Muscle of leg (tissue), 11 donors: ENCODE data around the gene ALG12. TPM values are rescaled to one million over a fixed set of nuclear protein-coding genes. Genes with fewer than 3 reads are reported as not detected.

ENCODE experiments used
- DNase-seq: peaks from one replicate; pipeline ENCODE4 v3.0.0; 2013
- H3K27ac ChIP-seq: one replicate; pipeline ENCODE4 v1.5.1; 2013; ENCODE audit warnings: mild to moderate bottlenecking, low read length, control low read depth
- H3K27me3 ChIP-seq: one replicate; pipeline ENCODE4 v1.6.1; 2013; ENCODE audit warnings: low read length; ENCODE audit not compliant: control insufficient read depth, insufficient read depth
- H3K36me3 ChIP-seq: one replicate; pipeline ENCODE4 v1.6.1; 2013; ENCODE audit warnings: low read length; ENCODE audit not compliant: control insufficient read depth, insufficient read depth
- H3K4me1 ChIP-seq: one replicate; pipeline ENCODE4 v1.6.1; 2013; ENCODE audit warnings: low read length; ENCODE audit not compliant: control insufficient read depth, insufficient read depth
- H3K4me3 ChIP-seq: one replicate; pipeline ENCODE4 v1.5.1; 2013; ENCODE audit warnings: low read length, control low read depth
- H3K9me3 ChIP-seq: replicated peaks from 2 replicates; pipeline ENCODE4 v1.6.1; 2013; ENCODE audit warnings: low read depth, low read length; ENCODE audit not compliant: control insufficient read depth
- WGBS: methylation state at CpG from one replicate; pipeline ENCODE4 v1.1.5; 2013; ENCODE audit warnings: missing lambda C conversion rate; ENCODE audit not compliant: insufficient coverage; 5-methylcytosine and 5-hydroxymethylcytosine counted together
- polyA plus RNA-seq, 8 donors: library from polyadenylated mRNA; unstranded; fragments of 120-200 nt; gene quantifications; one replicate each; pipeline versions ENCODE4 v1.2.1 to v1.2.3, GENCODE V29; 2013; ENCODE audit warnings: inconsistent platforms in 1 of 8, low replicate concordance in 1 of 8; ENCODE audit not compliant: insufficient read length in 8 of 8, insufficient read depth in 1 of 8
- total RNA-seq: library from RNA; stranded (reverse); fragments of 120-200 nt; gene quantifications from one replicate; pipeline ENCODE4 v1.2.4, GENCODE V29; 2013

Gene ALG12
- total and polyA plus RNA-seq, 9 donors, result 6.6 to 19.1 (median 15.8) TPM

GRCh38 chr22:49900441-49901230 lies 17.6 kb downstream of the ALG12 start:
- Histone ChIP-seq H3K27me3 (no peaks in the 10 kb centered on the region), H3K36me3 (peaks cover 37% of the 10 kb centered on the region), H3K27ac (no peak overlapping the region), H3K4me3 (no peak overlapping the region), H3K4me1 (no peaks in the 10 kb centered on the region), H3K9me3 (no peaks in the 10 kb centered on the region)
- DNase-seq, result no peak
- 75% methylated on average over 24 of the region's 30 CpGs for WGBS

- H3K27me3 ChIP-seq, result no peaks in the 10 kb centered on the region
- H3K36me3 ChIP-seq, result peaks cover 32% of the 10 kb centered on the region
- no peaks in the 10 kb centered on the region for H3K4me1 ChIP-seq
- no peak overlapping the region for H3K27ac ChIP-seq
- no peak for DNase-seq
- WGBS, result 90% methylated on average over 2 of the region's 6 CpGs
- no peak overlapping the region for H3K4me3 ChIP-seq
- H3K9me3 ChIP-seq, result peaks cover 3% of the 10 kb centered on the region
Measured at GRCh38 chr22:49899530-49899929, 18.7 kb downstream of the ALG12 start.

- Histone ChIP-seq H3K27me3 (no peaks in the 10 kb centered on the region), H3K4me3 (no peak overlapping the region), H3K4me1 (no peaks in the 10 kb centered on the region), H3K36me3 (peaks cover 23% of the 10 kb centered on the region), H3K27ac (no peak overlapping the region), H3K9me3 (peaks cover 11% of the 10 kb centered on the region)
- no peak for DNase-seq
- WGBS, result 80% methylated on average over 5 of the region's 8 CpGs
Measured at GRCh38 chr22:49897015-49897684, 21.1 kb downstream of the ALG12 start.

- 85% methylated on average over 3 of the region's 5 CpGs for WGBS
- Histone ChIP-seq H3K27me3 (no peaks in the 10 kb centered on the region), H3K36me3 (peaks cover 19% of the 10 kb centered on the region), H3K4me3 (no peak overlapping the region), H3K9me3 (peaks cover 15% of the 10 kb centered on the region), H3K27ac (no peak overlapping the region), H3K4me1 (no peaks in the 10 kb centered on the region)
- no peak for DNase-seq
Measured at GRCh38 chr22:49896201-49896600, 22.0 kb downstream of the ALG12 start.

- Histone ChIP-seq H3K4me3 (no peak overlapping the region), H3K36me3 (peaks cover 19% of the 10 kb centered on the region), H3K27me3 (no peaks in the 10 kb centered on the region), H3K9me3 (peaks cover 27% of the 10 kb centered on the region), H3K4me1 (no peaks in the 10 kb centered on the region), H3K27ac (no peak overlapping the region)
- no peak for DNase-seq
- 92% methylated on average over 3 of the region's 8 CpGs for WGBS
Measured at GRCh38 chr22:49894322-49895054, 23.8 kb downstream of the ALG12 start.

- Histone ChIP-seq H3K27ac (no peak overlapping the region), H3K27me3 (no peaks in the 10 kb centered on the region), H3K4me3 (no peak overlapping the region), H3K9me3 (peaks cover 37% of the 10 kb centered on the region), H3K4me1 (no peaks in the 10 kb centered on the region), H3K36me3 (peaks cover 31% of the 10 kb centered on the region)
- 96% methylated on average over 3 of the region's 4 CpGs for WGBS
- DNase-seq, result no peak
Measured at GRCh38 chr22:49893025-49893424, 25.2 kb downstream of the ALG12 start.

- Histone ChIP-seq H3K27me3 (no peaks in the 10 kb centered on the region), H3K36me3 (peaks cover 36% of the 10 kb centered on the region), H3K9me3 (peaks cover 37% of the 10 kb centered on the region), H3K4me3 (no peak overlapping the region), H3K27ac (no peak overlapping the region), H3K4me1 (no peaks in the 10 kb centered on the region)
- 94% methylated on average over 3 of the region's 4 CpGs for WGBS
- no peak for DNase-seq
Measured at GRCh38 chr22:49892226-49892899, 25.9 kb downstream of the ALG12 start.

GRCh38 chr22:49889071-49889470 lies 29.2 kb downstream of the ALG12 start:
- no peaks in the 10 kb centered on the region for H3K4me1 ChIP-seq
- H3K27ac ChIP-seq, result no peak overlapping the region
- H3K27me3 ChIP-seq, result no peaks in the 10 kb centered on the region
- peaks cover 50% of the 10 kb centered on the region for H3K9me3 ChIP-seq
- no peak for DNase-seq
- H3K4me3 ChIP-seq, result no peak overlapping the region
- 97% methylated on average over 5 of the region's 5 CpGs for WGBS
- H3K36me3 ChIP-seq, result peaks cover 60% of the 10 kb centered on the region

- Histone ChIP-seq H3K9me3 (peaks cover 56% of the 10 kb centered on the region), H3K27ac (no peak overlapping the region), H3K4me1 (no peaks in the 10 kb centered on the region), H3K27me3 (no peaks in the 10 kb centered on the region), H3K4me3 (no peak overlapping the region), H3K36me3 (peaks cover 66% of the 10 kb centered on the region)
- 87% methylated on average over 9 of the region's 9 CpGs for WGBS
- no peak for DNase-seq
Measured at GRCh38 chr22:49887702-49888101, 30.5 kb downstream of the ALG12 start.

- no peaks in the 10 kb centered on the region for H3K27me3 ChIP-seq
- H3K9me3 ChIP-seq, result peaks cover 60% of the 10 kb centered on the region
- no peaks in the 10 kb centered on the region for H3K4me1 ChIP-seq
- no peak for DNase-seq
- no peak overlapping the region for H3K27ac ChIP-seq
- H3K36me3 ChIP-seq, result peaks cover 63% of the 10 kb centered on the region
- WGBS, result 100% methylated on average over 2 of the region's 14 CpGs
- H3K4me3 ChIP-seq, result no peak overlapping the region
Measured at GRCh38 chr22:49887064-49887451, 31.2 kb downstream of the ALG12 start.
